GM23248 (cell line): ENCODE results near the gene AP2A2.

ENCODE experiments used
- EZH2 ChIP-seq: fragments of 200-600 bp; sonication (generic); IDR thresholded peaks from 2 replicates; pipeline ENCODE4 v1.6.1; 2018; ENCODE audit warnings: antibody characterized with exemption, mild to moderate bottlenecking; ENCODE audit not compliant: insufficient read depth, poor library complexity, severe bottlenecking
- EZH2phosphoT487 ChIP-seq: fragments of 200-600 bp; sonication (generic); IDR thresholded peaks from 2 replicates; pipeline ENCODE4 v1.6.1; 2018; ENCODE audit warnings: antibody characterized with exemption, moderate library complexity, mild to moderate bottlenecking, low read depth; ENCODE audit not compliant: insufficient read depth

DNA sequence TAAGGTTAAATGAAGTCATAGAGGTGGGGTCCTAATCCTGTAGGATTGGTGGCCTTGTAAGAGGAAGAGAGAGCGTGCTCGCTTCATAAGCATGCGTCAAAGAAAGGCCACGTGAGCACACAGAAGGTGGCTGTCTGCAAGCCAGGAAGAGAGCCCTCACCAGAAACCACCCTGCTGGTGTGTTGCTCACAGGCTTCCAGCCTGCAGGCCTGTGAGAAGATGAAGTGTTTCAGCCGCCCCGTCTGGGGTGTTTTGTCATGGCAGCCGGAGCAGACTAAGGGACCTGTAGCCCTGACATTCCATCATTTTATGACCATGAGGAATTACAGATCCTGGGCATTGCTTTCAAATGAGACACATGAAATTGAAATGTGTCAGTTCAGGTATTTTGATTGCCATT lies 32.4 kb downstream of the AP2A2 start:
- TF ChIP-seq EZH2 (no peak), EZH2phosphoT487 (no peak)
